WTC11 (cell line): ENCODE data around the gene HIVEP2. TPM values are rescaled to one million over a fixed set of nuclear protein-coding genes. Genes with fewer than 3 reads are reported as not detected.
A peak's percentile ranks its signal among the peaks of the same experiment; 100 is the strongest.

Source experiments
- ATAC-seq: fragments of 200-7000 bp; cut with Tn5 transposase; 2 replicates; pipeline ENCODE4 v1.10.0; 2021; ENCODE audit warnings: mild to moderate bottlenecking, moderate library complexity
- CTCF ChIA-PET: fragments of 300-600 bp; sonication (Branson Sonifier 250); formaldehyde crosslinking; loops from one replicate; lab custom pipeline; 2021; ENCODE audit warnings: antibody characterized with exemption; lab: Charles Lee
- POLR2A ChIA-PET: fragments of 350-600 bp; sonication (Branson Sonifier 250); formaldehyde crosslinking; loops from one replicate; lab custom pipeline; 2021; ENCODE audit warnings: antibody characterized with exemption; lab: Charles Lee
- DNase-seq: peaks from one replicate; pipeline ENCODE4 v3.0.0; 2021; ENCODE audit warnings: low spot score
- H3K27ac Mint-ChIP-seq: 2 replicates; pipeline ENCODE4 v1.8.0; 2021; ENCODE audit warnings: mixed read lengths
- H3K27me3 Mint-ChIP-seq: 2 replicates; pipeline ENCODE4 v1.8.0; 2021; ENCODE audit warnings: low read depth, mild to moderate bottlenecking, moderate library complexity, mixed read lengths
- H3K36me3 Mint-ChIP-seq: 2 replicates; pipeline ENCODE4 v1.8.0; 2021; ENCODE audit warnings: mixed read lengths
- H3K4me1 Mint-ChIP-seq: 2 replicates; pipeline ENCODE4 v1.8.0; 2022; ENCODE audit warnings: mixed read lengths
- H3K4me3 Mint-ChIP-seq: 2 replicates; pipeline ENCODE4 v1.8.0; 2021; ENCODE audit warnings: mild to moderate bottlenecking, moderate library complexity, mixed read lengths
- H3K9me3 Mint-ChIP-seq: 2 replicates; pipeline ENCODE4 v1.8.0; 2021; ENCODE audit warnings: mixed read lengths
- CREB1 ChIP-seq: sonication (generic); formaldehyde crosslinking; IDR thresholded peaks from 2 replicates; pipeline ENCODE4 v1.8.0; 2023; ENCODE audit warnings: mild to moderate bottlenecking, missing genetic modification reagents
- ESRRA ChIP-seq: sonication (generic); formaldehyde crosslinking; IDR thresholded peaks from 2 replicates; pipeline ENCODE4 v1.8.1; 2022; ENCODE audit warnings: mild to moderate bottlenecking, missing genetic modification reagents, borderline replicate concordance
- ETV6 ChIP-seq: sonication (generic); formaldehyde crosslinking; IDR thresholded peaks from 2 replicates; pipeline ENCODE4 v1.8.1; 2022; ENCODE audit warnings: mild to moderate bottlenecking, missing genetic modification reagents
- FOXK1 ChIP-seq: sonication (generic); formaldehyde crosslinking; IDR thresholded peaks from 2 replicates; pipeline ENCODE4 v1.8.0; 2022; ENCODE audit warnings: mild to moderate bottlenecking, moderate library complexity, missing genetic modification reagents
- GABPB1 ChIP-seq: sonication (generic); formaldehyde crosslinking; IDR thresholded peaks from 2 replicates; pipeline ENCODE4 v1.8.1; 2023; ENCODE audit warnings: mild to moderate bottlenecking, missing genetic modification reagents
- HMGA2 ChIP-seq: fragments of 250-450 bp; sonication (Bioruptor Pico); IDR thresholded peaks from 2 replicates; pipeline ENCODE4 v1.4.0; 2021; ENCODE audit warnings: mild to moderate bottlenecking, moderate library complexity
- JAZF1 ChIP-seq: fragments of 250-450 bp; sonication (Bioruptor Pico); IDR thresholded peaks from 2 replicates; pipeline ENCODE4 v1.9.0; 2021; ENCODE audit warnings: moderate library complexity, mild to moderate bottlenecking, inconsistent platforms
- JUN ChIP-seq: sonication (generic); formaldehyde crosslinking; IDR thresholded peaks from 2 replicates; pipeline ENCODE4 v1.8.0; 2023; ENCODE audit warnings: mild to moderate bottlenecking, missing genetic modification reagents
- MXD4 ChIP-seq: fragments of 250-450 bp; sonication (Bioruptor Pico); IDR thresholded peaks from 2 replicates; pipeline ENCODE4 v1.8.0; 2021; ENCODE audit warnings: mild to moderate bottlenecking, moderate library complexity, borderline replicate concordance
- MYBL2 ChIP-seq: sonication (generic); formaldehyde crosslinking; IDR thresholded peaks from 2 replicates; pipeline ENCODE4 v1.8.1; 2023; ENCODE audit warnings: mild to moderate bottlenecking, moderate library complexity, missing genetic modification reagents
- NFATC4 ChIP-seq: fragments of 250-450 bp; sonication (Bioruptor Pico); IDR thresholded peaks from 2 replicates; pipeline ENCODE4 v1.9.0; 2021; ENCODE audit warnings: mild to moderate bottlenecking
- NR1H2 ChIP-seq: sonication (generic); formaldehyde crosslinking; IDR thresholded peaks from 2 replicates; pipeline ENCODE4 v1.9.0; 2021; ENCODE audit warnings: mild to moderate bottlenecking, moderate library complexity, missing genetic modification reagents
- RORB ChIP-seq: fragments of 250-450 bp; sonication (Bioruptor Pico); IDR thresholded peaks from 2 replicates; pipeline ENCODE4 v1.9.0; 2021; ENCODE audit warnings: mild to moderate bottlenecking
- SP1 ChIP-seq: sonication (generic); formaldehyde crosslinking; conservative IDR thresholded peaks from 2 replicates; pipeline ENCODE4 v1.8.1; 2022; ENCODE audit warnings: missing genetic modification reagents
- TEAD1 ChIP-seq: sonication (generic); formaldehyde crosslinking; IDR thresholded peaks from 2 replicates; pipeline ENCODE4 v1.8.0; 2022; ENCODE audit warnings: mild to moderate bottlenecking, missing genetic modification reagents
- TEAD4 ChIP-seq: sonication (generic); formaldehyde crosslinking; IDR thresholded peaks from 2 replicates; pipeline ENCODE4 v1.8.0; 2022; ENCODE audit warnings: mild to moderate bottlenecking, missing genetic modification reagents
- ZNF232 ChIP-seq: sonication (generic); formaldehyde crosslinking; IDR thresholded peaks from 2 replicates; pipeline ENCODE4 v1.8.0; 2022; ENCODE audit warnings: mild to moderate bottlenecking, missing genetic modification reagents
- ZNF671 ChIP-seq: fragments of 250-450 bp; sonication (Bioruptor Pico); IDR thresholded peaks from 2 replicates; pipeline ENCODE4 v1.8.0; 2021; ENCODE audit warnings: mild to moderate bottlenecking
- total RNA-seq: library from RNA; stranded (reverse); gene quantifications from 3 replicates; pipeline ENCODE4 v1.2.3, GENCODE V29; 2021
- TF ChIP-seq, protein P1 (sequence below): sonication (generic); formaldehyde crosslinking; IDR thresholded peaks from 2 replicates; pipeline ENCODE4 v1.8.0; 2023; ENCODE audit warnings: mild to moderate bottlenecking, missing genetic modification reagents
- TF ChIP-seq, protein P2 (sequence below): sonication (generic); formaldehyde crosslinking; conservative IDR thresholded peaks from 2 replicates; pipeline ENCODE4 v1.8.1; 2023; ENCODE audit warnings: mild to moderate bottlenecking, low read depth, missing genetic modification reagents, moderate library complexity
- TF ChIP-seq, protein P3 (sequence below): sonication (generic); formaldehyde crosslinking; IDR thresholded peaks from 2 replicates; pipeline ENCODE4 v1.8.1; 2022; ENCODE audit warnings: missing genetic modification reagents, borderline replicate concordance

The HIVEP2 gene
- total RNA-seq, 1 experiment from 2014 or later: 11.5 TPM

DNA sequence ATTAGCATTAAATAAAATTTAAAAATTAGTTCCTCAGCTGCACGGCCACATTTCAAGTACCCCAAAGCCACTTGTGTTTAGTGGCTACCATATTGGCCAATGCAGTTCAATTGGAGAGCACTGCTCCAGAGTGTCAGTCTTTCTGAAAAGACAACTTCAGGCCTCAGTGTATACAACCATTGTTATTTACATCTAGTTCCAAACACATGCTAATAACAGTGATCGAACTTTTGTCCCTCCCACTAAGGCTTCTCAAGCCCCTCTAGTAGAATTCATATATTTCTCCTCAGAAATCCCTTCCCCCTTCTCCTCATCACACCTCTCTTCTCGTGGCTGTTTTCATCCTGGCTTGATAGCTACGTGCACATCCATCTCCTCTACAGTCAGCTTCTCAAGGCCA is 32.9 kb downstream of the HIVEP2 start:
- Mint-ChIP-seq H3K9me3 (peaks cover 17% of the 10 kb centered on the region), H3K27ac (peak overlapping the region; percentile 57), H3K27me3 (peaks cover 3% of the 10 kb centered on the region; the same call in 1 of the 2 replicates), H3K4me1 (peaks cover 57% of the 10 kb centered on the region), H3K4me3 (peak overlapping the region; percentile 14), H3K36me3 (peaks cover 20% of the 10 kb centered on the region)
- TF ChIP-seq TEAD1 (CRISPR knock-in tag): 0 out of 2 replicates have a peak, but pooled peaks have one; percentile 16
- no peak for TF ChIP-seq ZNF671
- POLR2A ChIA-PET: no interaction called here
- CTCF ChIA-PET: no interaction called here
- DNase-seq: no peak
- ATAC-seq: peak; percentile 86

DNA sequence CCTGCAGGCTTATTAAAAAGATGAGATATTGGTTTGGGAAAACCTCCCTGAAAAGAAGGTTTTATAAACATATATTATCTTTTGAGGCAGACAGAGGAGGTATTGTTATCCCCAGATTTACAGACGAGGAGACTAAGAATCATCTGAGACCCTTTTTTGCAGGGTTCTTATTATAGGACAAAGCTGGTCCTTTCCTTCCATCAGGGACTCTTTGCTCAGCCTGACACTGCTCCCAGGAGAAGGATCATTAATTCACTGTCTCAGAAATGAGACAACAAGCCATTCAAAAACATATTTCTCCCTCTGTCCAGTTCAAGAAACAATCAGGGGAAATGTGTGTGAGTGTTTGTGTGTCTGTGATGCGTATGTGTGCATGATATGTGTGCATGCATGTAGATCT is 33.5 kb downstream of the HIVEP2 start:
- TF ChIP-seq ZNF232 (CRISPR knock-in tag) (no peak), RORB (CRISPR knock-in tag) (no peak), NR1H2 (CRISPR knock-in tag) (no peak), FOXK1 (no peak)
- TF ChIP-seq, protein P1, sequence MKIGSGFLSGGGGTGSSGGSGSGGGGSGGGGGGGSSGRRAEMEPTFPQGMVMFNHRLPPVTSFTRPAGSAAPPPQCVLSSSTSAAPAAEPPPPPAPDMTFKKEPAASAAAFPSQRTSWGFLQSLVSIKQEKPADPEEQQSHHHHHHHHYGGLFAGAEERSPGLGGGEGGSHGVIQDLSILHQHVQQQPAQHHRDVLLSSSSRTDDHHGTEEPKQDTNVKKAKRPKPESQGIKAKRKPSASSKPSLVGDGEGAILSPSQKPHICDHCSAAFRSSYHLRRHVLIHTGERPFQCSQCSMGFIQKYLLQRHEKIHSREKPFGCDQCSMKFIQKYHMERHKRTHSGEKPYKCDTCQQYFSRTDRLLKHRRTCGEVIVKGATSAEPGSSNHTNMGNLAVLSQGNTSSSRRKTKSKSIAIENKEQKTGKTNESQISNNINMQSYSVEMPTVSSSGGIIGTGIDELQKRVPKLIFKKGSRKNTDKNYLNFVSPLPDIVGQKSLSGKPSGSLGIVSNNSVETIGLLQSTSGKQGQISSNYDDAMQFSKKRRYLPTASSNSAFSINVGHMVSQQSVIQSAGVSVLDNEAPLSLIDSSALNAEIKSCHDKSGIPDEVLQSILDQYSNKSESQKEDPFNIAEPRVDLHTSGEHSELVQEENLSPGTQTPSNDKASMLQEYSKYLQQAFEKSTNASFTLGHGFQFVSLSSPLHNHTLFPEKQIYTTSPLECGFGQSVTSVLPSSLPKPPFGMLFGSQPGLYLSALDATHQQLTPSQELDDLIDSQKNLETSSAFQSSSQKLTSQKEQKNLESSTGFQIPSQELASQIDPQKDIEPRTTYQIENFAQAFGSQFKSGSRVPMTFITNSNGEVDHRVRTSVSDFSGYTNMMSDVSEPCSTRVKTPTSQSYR (CRISPR knock-in tag): no peak
- Mint-ChIP-seq H3K27me3 (peaks cover 3% of the 10 kb centered on the region; the same call in 1 of the 2 replicates), H3K4me3 (no peak overlapping the region), H3K9me3 (peaks cover 17% of the 10 kb centered on the region), H3K36me3 (peaks cover 20% of the 10 kb centered on the region), H3K4me1 (peaks cover 61% of the 10 kb centered on the region), H3K27ac (no peak overlapping the region)
- ChIA-PET CTCF (no interaction called here), POLR2A (no interaction called here)
- ATAC-seq: no peak
- DNase-seq: no peak

DNA sequence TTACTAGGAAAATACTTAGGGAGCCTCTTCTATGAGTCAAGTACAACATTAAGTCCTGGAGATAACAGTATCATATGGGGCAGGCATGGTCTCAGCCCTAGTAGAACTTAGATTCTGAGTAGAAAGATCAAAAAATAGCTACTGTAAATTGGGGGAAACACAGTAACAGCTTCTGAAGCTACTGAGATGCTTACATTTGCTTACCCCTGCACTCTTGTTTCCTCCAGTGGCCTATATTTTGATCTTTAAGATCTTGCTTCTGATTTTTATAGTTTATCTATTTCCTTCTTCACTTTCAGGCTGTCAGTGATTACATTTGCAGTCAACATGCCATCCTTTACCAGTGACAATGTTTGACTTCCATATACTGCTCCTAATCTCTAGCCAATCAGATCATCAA is 35.3 kb downstream of the HIVEP2 start:
- TF ChIP-seq GABPB1 (CRISPR knock-in tag) (no peak), MYBL2 (CRISPR knock-in tag) (no peak), JAZF1 (no peak), CREB1 (CRISPR knock-in tag) (no peak), FOXK1 (no peak), SP1 (CRISPR knock-in tag) (no peak), ESRRA (CRISPR knock-in tag) (no peak), HMGA2 (CRISPR knock-in tag) (no peak), NFATC4 (CRISPR knock-in tag) (no peak), JUN (CRISPR knock-in tag) (no peak), MXD4 (CRISPR knock-in tag) (no peak), ETV6 (CRISPR knock-in tag) (no peak), TEAD4 (no peak)
- TF ChIP-seq, protein P2, sequence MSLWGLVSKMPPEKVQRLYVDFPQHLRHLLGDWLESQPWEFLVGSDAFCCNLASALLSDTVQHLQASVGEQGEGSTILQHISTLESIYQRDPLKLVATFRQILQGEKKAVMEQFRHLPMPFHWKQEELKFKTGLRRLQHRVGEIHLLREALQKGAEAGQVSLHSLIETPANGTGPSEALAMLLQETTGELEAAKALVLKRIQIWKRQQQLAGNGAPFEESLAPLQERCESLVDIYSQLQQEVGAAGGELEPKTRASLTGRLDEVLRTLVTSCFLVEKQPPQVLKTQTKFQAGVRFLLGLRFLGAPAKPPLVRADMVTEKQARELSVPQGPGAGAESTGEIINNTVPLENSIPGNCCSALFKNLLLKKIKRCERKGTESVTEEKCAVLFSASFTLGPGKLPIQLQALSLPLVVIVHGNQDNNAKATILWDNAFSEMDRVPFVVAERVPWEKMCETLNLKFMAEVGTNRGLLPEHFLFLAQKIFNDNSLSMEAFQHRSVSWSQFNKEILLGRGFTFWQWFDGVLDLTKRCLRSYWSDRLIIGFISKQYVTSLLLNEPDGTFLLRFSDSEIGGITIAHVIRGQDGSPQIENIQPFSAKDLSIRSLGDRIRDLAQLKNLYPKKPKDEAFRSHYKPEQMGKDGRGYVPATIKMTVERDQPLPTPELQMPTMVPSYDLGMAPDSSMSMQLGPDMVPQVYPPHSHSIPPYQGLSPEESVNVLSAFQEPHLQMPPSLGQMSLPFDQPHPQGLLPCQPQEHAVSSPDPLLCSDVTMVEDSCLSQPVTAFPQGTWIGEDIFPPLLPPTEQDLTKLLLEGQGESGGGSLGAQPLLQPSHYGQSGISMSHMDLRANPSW (CRISPR knock-in tag): no peak
- TF ChIP-seq, protein P3, sequence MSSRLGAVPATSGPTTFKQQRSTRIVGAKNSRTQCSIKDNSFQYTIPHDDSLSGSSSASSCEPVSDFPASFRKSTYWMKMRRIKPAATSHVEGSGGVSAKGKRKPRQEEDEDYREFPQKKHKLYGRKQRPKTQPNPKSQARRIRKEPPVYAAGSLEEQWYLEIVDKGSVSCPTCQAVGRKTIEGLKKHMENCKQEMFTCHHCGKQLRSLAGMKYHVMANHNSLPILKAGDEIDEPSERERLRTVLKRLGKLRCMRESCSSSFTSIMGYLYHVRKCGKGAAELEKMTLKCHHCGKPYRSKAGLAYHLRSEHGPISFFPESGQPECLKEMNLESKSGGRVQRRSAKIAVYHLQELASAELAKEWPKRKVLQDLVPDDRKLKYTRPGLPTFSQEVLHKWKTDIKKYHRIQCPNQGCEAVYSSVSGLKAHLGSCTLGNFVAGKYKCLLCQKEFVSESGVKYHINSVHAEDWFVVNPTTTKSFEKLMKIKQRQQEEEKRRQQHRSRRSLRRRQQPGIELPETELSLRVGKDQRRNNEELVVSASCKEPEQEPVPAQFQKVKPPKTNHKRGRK (CRISPR knock-in tag): no peak
- TF ChIP-seq, all 79 proteins: peak for 0
- Mint-ChIP-seq H3K36me3 (peaks cover 18% of the 10 kb centered on the region), H3K4me1 (peaks cover 50% of the 10 kb centered on the region), H3K9me3 (peaks cover 17% of the 10 kb centered on the region), H3K27me3 (peaks cover 3% of the 10 kb centered on the region; the same call in 1 of the 2 replicates), H3K27ac (no peak overlapping the region), H3K4me3 (no peak overlapping the region)
- ATAC-seq (no peak), DNase-seq (no peak)
- ChIA-PET POLR2A (no interaction called here), CTCF (no interaction called here)
